WTC11 (cell line): ENCODE data around the gene HS6ST1. TPM values are rescaled to one million over a fixed set of nuclear protein-coding genes. Genes with fewer than 3 reads are reported as not detected.
"Not testable (repeated sequence)": the region's sequence is repeated elsewhere in the genome, so short reads cannot be mapped to it uniquely, and the experiment has no call there.

Experiments
- ATAC-seq: fragments of 200-7000 bp; cut with Tn5 transposase; 2 replicates; pipeline ENCODE4 v1.10.0; 2021; ENCODE audit warnings: mild to moderate bottlenecking, moderate library complexity
- CTCF ChIA-PET: fragments of 300-600 bp; sonication (Branson Sonifier 250); formaldehyde crosslinking; loops from one replicate; lab custom pipeline; 2021; ENCODE audit warnings: antibody characterized with exemption; lab: Charles Lee
- POLR2A ChIA-PET: fragments of 350-600 bp; sonication (Branson Sonifier 250); formaldehyde crosslinking; loops from one replicate; lab custom pipeline; 2021; ENCODE audit warnings: antibody characterized with exemption; lab: Charles Lee
- DNase-seq: peaks from one replicate; pipeline ENCODE4 v3.0.0; 2021; ENCODE audit warnings: low spot score
- H3K27ac Mint-ChIP-seq: 2 replicates; pipeline ENCODE4 v1.8.0; 2021; ENCODE audit warnings: mixed read lengths
- H3K27me3 Mint-ChIP-seq: 2 replicates; pipeline ENCODE4 v1.8.0; 2021; ENCODE audit warnings: low read depth, mild to moderate bottlenecking, moderate library complexity, mixed read lengths
- H3K36me3 Mint-ChIP-seq: 2 replicates; pipeline ENCODE4 v1.8.0; 2021; ENCODE audit warnings: mixed read lengths
- H3K4me1 Mint-ChIP-seq: 2 replicates; pipeline ENCODE4 v1.8.0; 2022; ENCODE audit warnings: mixed read lengths
- H3K4me3 Mint-ChIP-seq: 2 replicates; pipeline ENCODE4 v1.8.0; 2021; ENCODE audit warnings: mild to moderate bottlenecking, moderate library complexity, mixed read lengths
- H3K9me3 Mint-ChIP-seq: 2 replicates; pipeline ENCODE4 v1.8.0; 2021; ENCODE audit warnings: mixed read lengths
- CREM ChIP-seq: sonication (generic); formaldehyde crosslinking; IDR thresholded peaks from 2 replicates; pipeline ENCODE4 v1.8.1; 2022; ENCODE audit warnings: mild to moderate bottlenecking, missing genetic modification reagents, moderate library complexity
- EMX1 ChIP-seq: fragments of 250-450 bp; sonication (Bioruptor Pico); IDR thresholded peaks from 2 replicates; pipeline ENCODE4 v1.8.0; 2021; ENCODE audit warnings: mild to moderate bottlenecking
- HMGA2 ChIP-seq: fragments of 250-450 bp; sonication (Bioruptor Pico); IDR thresholded peaks from 2 replicates; pipeline ENCODE4 v1.4.0; 2021; ENCODE audit warnings: mild to moderate bottlenecking, moderate library complexity
- IRF2 ChIP-seq: sonication (generic); formaldehyde crosslinking; IDR thresholded peaks from 2 replicates; pipeline ENCODE4 v1.8.0; 2022; ENCODE audit warnings: low read depth, missing genetic modification reagents, borderline replicate concordance
- JUN ChIP-seq: sonication (generic); formaldehyde crosslinking; IDR thresholded peaks from 2 replicates; pipeline ENCODE4 v1.8.0; 2023; ENCODE audit warnings: mild to moderate bottlenecking, missing genetic modification reagents
- KAT7 ChIP-seq: sonication (generic); formaldehyde crosslinking; IDR thresholded peaks from 2 replicates; pipeline ENCODE4 v1.8.1; 2023; ENCODE audit warnings: missing genetic modification reagents, mild to moderate bottlenecking, borderline replicate concordance
- NFE2L1 ChIP-seq: sonication (generic); formaldehyde crosslinking; IDR thresholded peaks from 2 replicates; pipeline ENCODE4 v1.8.1; 2023; ENCODE audit warnings: missing genetic modification reagents
- NR1H2 ChIP-seq: sonication (generic); formaldehyde crosslinking; IDR thresholded peaks from 2 replicates; pipeline ENCODE4 v1.9.0; 2021; ENCODE audit warnings: mild to moderate bottlenecking, moderate library complexity, missing genetic modification reagents
- OVOL2 ChIP-seq: fragments of 250-450 bp; sonication (Bioruptor Pico); IDR thresholded peaks from 2 replicates; pipeline ENCODE4 v1.9.0; 2021; ENCODE audit warnings: mild to moderate bottlenecking, borderline replicate concordance
- TCF7 ChIP-seq: sonication (generic); formaldehyde crosslinking; IDR thresholded peaks from 2 replicates; pipeline ENCODE4 v1.8.0; 2022; ENCODE audit warnings: mild to moderate bottlenecking, low read depth, missing genetic modification reagents, moderate library complexity
- TP53 ChIP-seq: sonication (generic); formaldehyde crosslinking; IDR thresholded peaks from 2 replicates; pipeline ENCODE4 v1.8.1; 2023; ENCODE audit warnings: mild to moderate bottlenecking, missing genetic modification reagents
- USF1 ChIP-seq: sonication (generic); formaldehyde crosslinking; IDR thresholded peaks from 2 replicates; pipeline ENCODE4 v1.8.0; 2022; ENCODE audit warnings: mild to moderate bottlenecking, missing genetic modification reagents
- ZNF138 ChIP-seq: sonication (generic); formaldehyde crosslinking; conservative IDR thresholded peaks from 2 replicates; pipeline ENCODE4 v1.8.1; 2022; ENCODE audit warnings: mild to moderate bottlenecking, moderate library complexity, missing genetic modification reagents
- ZNF219 ChIP-seq: sonication (generic); formaldehyde crosslinking; IDR thresholded peaks from 2 replicates; pipeline ENCODE4 v1.8.0; 2023; ENCODE audit warnings: missing genetic modification reagents, mild to moderate bottlenecking, borderline replicate concordance
- ZNF281 ChIP-seq: sonication (generic); formaldehyde crosslinking; IDR thresholded peaks from 2 replicates; pipeline ENCODE4 v1.8.0; 2023; ENCODE audit warnings: mild to moderate bottlenecking, missing genetic modification reagents
- total RNA-seq: library from RNA; stranded (reverse); gene quantifications from 3 replicates; pipeline ENCODE4 v1.2.3, GENCODE V29; 2021
- TF ChIP-seq, protein P1 (sequence below): fragments of 200-600 bp; IDR thresholded peaks from 2 replicates; pipeline ENCODE4 v1.8.0; 2022; ENCODE audit warnings: antibody characterized with exemption
- TF ChIP-seq, protein P2 (sequence below): fragments of 250-450 bp; sonication (Bioruptor Pico); IDR thresholded peaks from 2 replicates; pipeline ENCODE4 v1.9.0; 2021; ENCODE audit warnings: mild to moderate bottlenecking, borderline replicate concordance

HS6ST1 gene
- total RNA-seq, 1 experiment from 2014 or later = 55.5 TPM

DNA sequence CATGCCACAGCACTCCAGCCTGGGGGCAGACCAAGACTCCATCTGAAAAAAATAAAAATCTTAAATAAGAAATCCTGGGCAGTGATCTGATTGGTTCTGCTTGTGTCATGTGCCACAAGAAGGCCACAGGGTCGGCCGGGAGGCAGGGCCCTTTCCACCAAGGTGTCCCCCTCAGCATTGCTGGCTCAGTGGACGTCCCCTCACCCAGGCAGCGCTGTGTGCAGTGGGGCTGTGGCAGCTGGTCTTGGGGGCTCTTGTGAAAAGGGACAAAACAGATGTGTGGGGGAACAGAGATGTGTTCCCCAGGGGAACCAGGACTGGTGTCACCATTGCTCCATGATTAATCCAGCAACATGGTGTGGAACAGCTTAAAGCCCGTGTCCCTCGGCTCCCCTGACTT is 60.5 kb downstream of the HS6ST1 start (continued):
- TF ChIP-seq, protein P1, sequence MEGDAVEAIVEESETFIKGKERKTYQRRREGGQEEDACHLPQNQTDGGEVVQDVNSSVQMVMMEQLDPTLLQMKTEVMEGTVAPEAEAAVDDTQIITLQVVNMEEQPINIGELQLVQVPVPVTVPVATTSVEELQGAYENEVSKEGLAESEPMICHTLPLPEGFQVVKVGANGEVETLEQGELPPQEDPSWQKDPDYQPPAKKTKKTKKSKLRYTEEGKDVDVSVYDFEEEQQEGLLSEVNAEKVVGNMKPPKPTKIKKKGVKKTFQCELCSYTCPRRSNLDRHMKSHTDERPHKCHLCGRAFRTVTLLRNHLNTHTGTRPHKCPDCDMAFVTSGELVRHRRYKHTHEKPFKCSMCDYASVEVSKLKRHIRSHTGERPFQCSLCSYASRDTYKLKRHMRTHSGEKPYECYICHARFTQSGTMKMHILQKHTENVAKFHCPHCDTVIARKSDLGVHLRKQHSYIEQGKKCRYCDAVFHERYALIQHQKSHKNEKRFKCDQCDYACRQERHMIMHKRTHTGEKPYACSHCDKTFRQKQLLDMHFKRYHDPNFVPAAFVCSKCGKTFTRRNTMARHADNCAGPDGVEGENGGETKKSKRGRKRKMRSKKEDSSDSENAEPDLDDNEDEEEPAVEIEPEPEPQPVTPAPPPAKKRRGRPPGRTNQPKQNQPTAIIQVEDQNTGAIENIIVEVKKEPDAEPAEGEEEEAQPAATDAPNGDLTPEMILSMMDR = no peak
- TF ChIP-seq OVOL2 (no peak), USF1 (CRISPR knock-in tag) (no peak), NR1H2 (no peak), KAT7 (no peak)

- ChIA-PET POLR2A (no interaction called here), CTCF (no interaction called here)
- Mint-ChIP-seq H3K27me3 (peaks cover 14% of the 10 kb centered on the region), H3K36me3 (no peaks in the 10 kb centered on the region), H3K9me3 (no peaks in the 10 kb centered on the region), H3K4me3 (no peak overlapping the region), H3K27ac (no peak overlapping the region), H3K4me1 (no peaks in the 10 kb centered on the region)
- ATAC-seq (no peak), DNase-seq (no peak)
- TF ChIP-seq ZNF138 (CRISPR knock-in tag) (no peak), HMGA2 (CRISPR knock-in tag) (no peak), TCF7 (CRISPR knock-in tag) (no peak), ZNF281 (CRISPR knock-in tag) (no peak), EMX1 (CRISPR knock-in tag) (no peak), CREM (CRISPR knock-in tag) (no peak), IRF2 (no peak), JUN (no peak), TP53 (no peak), NFE2L1 (CRISPR knock-in tag) (no peak), ZNF219 (CRISPR knock-in tag) (no peak)
- TF ChIP-seq, protein P2, sequence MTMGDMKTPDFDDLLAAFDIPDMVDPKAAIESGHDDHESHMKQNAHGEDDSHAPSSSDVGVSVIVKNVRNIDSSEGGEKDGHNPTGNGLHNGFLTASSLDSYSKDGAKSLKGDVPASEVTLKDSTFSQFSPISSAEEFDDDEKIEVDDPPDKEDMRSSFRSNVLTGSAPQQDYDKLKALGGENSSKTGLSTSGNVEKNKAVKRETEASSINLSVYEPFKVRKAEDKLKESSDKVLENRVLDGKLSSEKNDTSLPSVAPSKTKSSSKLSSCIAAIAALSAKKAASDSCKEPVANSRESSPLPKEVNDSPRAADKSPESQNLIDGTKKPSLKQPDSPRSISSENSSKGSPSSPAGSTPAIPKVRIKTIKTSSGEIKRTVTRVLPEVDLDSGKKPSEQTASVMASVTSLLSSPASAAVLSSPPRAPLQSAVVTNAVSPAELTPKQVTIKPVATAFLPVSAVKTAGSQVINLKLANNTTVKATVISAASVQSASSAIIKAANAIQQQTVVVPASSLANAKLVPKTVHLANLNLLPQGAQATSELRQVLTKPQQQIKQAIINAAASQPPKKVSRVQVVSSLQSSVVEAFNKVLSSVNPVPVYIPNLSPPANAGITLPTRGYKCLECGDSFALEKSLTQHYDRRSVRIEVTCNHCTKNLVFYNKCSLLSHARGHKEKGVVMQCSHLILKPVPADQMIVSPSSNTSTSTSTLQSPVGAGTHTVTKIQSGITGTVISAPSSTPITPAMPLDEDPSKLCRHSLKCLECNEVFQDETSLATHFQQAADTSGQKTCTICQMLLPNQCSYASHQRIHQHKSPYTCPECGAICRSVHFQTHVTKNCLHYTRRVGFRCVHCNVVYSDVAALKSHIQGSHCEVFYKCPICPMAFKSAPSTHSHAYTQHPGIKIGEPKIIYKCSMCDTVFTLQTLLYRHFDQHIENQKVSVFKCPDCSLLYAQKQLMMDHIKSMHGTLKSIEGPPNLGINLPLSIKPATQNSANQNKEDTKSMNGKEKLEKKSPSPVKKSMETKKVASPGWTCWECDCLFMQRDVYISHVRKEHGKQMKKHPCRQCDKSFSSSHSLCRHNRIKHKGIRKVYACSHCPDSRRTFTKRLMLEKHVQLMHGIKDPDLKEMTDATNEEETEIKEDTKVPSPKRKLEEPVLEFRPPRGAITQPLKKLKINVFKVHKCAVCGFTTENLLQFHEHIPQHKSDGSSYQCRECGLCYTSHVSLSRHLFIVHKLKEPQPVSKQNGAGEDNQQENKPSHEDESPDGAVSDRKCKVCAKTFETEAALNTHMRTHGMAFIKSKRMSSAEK (CRISPR knock-in tag) = no peak
- TF ChIP-seq, all 79 proteins: peak for 0
These were observed 66.2 kb downstream of the HS6ST1 start for GRCh38 chr2:128252501-128252900.

GRCh38 chr2:128252086-128252485 is 66.6 kb downstream of the HS6ST1 start:
- DNase-seq, H3K27ac Mint-ChIP-seq, ATAC-seq, H3K4me3 Mint-ChIP-seq, CTCF ChIA-PET, H3K9me3 Mint-ChIP-seq, H3K4me1 Mint-ChIP-seq, POLR2A ChIA-PET, H3K36me3 Mint-ChIP-seq: not testable (repeated sequence)
- peaks cover 14% of the 10 kb centered on the region for H3K27me3 Mint-ChIP-seq
